Measurements from ENCODE around the gene CLP1.
"Not testable (repeated sequence)": the region's sequence is repeated elsewhere in the genome, so short reads cannot be mapped to it uniquely, and the experiment has no call there.

CLP1 gene

DNA sequence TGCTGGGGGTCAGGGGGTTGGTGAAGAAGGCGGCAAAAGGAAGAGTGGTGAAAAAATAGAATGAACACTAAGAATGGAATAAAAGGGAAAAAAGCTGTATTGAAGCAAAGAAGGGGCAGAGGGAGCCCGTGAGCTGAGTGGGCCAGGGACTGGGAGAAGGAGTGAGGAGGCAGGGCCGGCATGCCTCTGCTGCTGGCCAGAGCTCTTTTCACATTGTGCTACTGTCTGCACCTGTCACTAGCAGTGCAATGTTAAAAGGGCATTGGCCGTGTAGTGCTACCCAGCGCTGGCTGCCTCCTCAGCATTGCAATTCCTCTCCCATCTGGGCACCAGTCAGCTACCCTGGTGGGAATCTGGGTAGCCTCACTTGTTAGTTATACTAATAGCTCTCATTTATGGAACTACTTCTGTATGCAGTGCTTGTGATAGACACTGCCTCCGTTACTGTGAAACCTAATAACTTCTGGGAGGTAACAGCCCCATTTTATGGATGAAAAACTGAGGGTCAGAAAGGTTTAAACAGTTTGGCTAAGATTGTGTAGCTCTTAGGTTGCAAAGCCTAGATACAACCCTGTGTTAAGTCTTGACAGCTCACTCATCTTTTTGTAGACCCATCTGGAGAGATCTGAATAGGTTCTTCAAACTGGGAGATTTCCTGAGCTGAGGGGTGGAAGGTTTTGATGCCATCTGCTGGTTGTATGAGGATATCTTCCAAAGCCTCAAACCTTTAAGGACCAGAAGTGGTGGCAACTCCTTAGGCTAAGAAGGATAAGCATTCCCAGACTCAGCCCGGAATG is 16.4 kb upstream of the CLP1 start:
- no peak for DNase-seq

DNA sequence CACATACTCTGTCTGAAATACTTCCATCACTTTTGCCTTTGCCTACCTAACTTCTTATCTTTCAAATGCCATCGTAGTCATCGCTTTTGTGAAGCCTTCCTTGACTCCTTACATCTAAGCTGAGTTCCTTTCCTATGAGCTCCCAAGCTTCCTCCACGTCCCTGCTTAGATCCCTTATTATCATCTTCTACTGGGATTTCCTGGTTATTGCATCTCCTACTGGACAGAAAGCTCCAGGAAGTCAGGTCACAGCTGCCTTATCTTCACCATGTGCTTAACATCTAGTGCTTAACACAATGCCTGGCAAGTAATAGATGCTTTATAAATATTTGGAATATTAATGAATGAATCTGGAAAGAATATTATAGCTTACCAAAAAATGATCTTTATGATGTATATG is 13.8 kb upstream of the CLP1 start:
- DNase-seq = no peak

DNA sequence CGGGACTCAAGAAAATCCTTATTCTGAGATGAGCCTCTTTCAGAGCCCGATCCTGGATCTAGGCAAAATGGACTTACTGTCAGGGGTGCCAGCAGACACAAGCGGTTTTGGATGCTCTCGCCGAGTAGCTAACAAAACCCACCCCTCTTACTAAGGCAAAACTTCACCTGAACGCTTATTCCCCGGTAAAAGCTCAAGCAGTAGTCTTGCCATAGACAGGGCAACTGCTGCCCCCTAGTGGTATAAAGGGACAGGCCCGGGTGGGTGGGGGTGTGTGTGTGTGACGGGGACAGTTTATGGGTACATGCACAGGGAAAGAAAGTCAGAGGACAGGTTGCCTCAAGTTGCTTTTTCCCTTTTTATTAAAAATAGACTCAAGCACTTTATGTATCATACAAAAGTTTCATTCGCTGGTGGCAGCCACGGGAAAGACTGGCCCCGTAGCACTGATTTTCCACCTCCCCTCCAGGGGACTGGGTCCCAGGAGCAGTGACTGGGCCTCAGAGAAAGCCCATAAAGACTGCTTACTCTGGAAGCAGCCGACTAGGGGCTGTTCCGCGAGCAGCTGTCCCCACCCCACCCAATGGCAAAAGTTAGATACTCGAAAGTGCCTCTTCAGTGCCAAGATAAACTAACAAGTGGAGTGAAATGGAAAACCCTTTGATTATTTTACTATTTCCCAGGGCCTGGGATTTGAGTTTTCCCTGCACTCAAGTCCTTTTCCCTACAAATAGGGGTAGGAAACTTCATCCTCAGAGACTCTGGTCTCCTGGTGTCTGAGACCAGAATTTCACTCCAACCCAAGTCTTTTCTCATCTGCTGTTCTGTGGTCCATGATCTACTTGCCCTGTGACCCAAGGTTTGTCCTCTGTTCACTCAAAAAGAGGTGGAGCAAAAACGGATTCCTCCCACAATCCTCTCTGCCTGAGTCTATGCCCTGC is 12.5 kb upstream of the CLP1 start:
- DNase-seq = peak; percentile 64

DNA sequence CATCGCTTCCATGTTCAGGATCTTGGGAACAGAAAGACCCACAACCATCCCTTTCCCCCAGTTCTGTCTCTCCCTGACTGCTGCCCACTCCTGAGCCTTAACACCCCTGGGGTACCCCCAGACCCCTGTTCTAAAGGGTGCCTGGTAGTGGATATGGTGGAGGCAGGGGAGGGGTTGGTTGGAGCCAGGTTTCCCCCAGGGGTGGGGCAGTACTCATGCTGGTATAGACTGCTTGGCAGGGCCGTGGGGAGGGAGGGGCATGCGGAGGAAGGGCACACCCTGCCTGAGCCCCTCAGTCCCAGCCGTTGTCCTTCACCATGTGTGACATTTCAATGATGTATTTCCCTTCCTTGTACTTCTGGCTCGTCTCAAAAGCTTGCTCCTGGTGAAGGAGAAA is 11.9 kb upstream of the CLP1 start:
- no peak for DNase-seq

DNA sequence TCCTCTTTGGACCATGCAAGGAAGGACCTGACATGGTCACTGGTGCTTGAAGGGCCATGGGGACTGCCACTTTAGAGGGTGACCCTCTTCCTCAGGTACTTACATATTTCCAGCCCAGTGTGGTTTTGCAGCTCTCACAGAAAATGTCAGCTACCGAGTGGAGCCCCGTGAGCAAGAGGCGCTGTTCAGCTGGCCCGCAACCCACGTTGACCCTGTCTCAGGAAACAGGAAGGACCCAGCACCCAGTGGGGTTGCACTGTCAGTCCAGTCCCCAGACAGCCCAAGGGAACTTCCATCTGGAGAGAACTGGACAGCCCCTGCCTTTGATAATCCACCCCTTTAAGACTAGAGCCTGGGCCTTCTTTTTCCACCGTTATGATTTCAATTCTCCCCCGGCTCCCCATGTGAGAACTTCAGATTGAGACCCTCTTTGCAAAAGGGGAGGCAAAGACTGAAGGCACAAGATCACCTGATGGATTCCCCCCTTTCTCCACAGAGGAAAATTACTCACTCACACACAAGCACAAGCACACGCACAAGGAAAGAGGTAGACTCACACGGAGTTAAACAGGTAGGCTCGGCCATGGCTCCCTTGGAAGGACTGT is 11.3 kb upstream of the CLP1 start:
- no peak for DNase-seq

DNA sequence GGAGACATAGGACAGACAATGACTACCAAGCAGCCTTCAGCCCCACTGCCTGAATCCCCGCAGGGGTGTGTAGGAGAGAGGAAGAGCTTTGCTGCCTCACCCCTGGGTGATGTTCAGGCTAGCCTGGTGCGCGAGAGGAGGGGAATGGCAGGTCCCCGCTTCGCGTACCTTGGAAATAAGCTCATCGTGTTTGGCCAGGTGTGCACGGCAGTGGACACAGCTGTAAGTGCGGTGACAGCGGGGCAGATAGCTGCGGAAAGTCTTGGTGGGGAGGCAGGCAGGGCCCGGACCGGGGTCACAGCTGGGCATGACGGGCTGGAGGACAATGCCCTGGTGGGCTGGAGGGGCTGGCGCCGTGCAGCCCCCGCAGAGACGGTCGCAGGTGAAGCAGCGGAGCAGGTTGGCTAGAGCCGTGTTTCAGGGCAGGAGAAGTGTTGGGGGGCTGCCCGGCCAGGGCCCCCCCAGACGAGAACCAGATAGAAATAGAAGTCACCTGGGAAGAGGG is 10.7 kb upstream of the CLP1 start:
- no peak for DNase-seq

DNA sequence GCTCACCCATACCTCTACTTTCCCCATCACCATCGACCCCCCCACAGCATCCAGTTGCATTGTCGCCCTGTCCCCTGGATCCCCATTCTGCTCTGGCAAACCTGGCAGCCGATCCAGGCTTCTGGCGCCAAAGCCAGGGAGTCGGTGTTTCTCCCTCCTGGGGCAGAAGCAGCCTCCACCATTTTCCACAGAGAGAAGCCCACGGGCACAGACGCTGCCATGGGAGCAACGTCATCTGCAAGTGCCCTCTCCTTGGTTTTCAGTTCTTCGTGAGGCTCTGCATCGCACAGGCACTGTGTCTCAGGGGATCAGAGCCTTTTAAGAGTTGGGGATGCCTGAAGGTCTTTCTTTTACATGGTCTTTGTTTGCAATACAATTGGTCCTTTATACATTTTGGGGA is 10.2 kb upstream of the CLP1 start:
- no peak for DNase-seq

DNA sequence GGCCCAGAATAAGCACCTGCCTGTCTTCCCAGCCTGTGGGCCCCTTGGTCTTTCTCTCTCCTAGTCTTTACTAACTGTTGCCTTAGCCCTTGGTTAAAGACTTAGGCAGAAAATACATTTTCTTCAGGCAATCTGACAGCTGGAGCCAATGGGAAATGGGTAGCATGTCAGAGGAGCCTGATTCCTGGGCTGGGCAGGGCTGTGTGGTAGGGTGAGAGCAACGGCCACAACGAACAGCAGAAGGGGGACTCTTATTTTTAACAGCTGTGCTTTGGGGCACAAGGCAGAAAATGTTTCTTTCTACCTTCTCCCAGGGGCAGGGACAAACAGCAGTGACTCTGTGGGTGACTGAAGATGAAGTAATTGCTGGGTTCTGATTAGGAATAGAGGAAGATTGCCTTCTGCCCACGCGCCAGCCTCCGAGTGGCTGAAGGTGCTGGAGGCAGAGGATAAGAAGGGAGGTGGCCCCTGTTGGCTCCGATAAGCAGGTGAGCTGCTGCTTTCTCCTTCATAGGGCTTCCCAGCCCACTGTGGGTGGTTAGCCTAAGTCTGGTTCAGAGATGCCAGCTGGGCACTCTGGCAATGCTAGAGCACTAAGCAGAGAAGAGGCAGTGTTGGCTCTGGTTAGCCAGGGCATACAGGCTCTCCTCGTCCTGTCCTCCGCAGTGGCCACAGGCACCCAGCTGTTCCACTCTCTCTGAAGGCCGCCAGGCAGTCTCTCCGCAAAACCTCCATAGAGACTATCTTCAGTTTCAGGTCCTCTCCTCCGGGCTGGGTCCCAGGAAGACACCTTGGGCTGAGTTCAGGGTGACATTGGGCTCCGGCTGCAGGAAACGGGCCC is 9.4 kb upstream of the CLP1 start:
- no peak for DNase-seq

DNA sequence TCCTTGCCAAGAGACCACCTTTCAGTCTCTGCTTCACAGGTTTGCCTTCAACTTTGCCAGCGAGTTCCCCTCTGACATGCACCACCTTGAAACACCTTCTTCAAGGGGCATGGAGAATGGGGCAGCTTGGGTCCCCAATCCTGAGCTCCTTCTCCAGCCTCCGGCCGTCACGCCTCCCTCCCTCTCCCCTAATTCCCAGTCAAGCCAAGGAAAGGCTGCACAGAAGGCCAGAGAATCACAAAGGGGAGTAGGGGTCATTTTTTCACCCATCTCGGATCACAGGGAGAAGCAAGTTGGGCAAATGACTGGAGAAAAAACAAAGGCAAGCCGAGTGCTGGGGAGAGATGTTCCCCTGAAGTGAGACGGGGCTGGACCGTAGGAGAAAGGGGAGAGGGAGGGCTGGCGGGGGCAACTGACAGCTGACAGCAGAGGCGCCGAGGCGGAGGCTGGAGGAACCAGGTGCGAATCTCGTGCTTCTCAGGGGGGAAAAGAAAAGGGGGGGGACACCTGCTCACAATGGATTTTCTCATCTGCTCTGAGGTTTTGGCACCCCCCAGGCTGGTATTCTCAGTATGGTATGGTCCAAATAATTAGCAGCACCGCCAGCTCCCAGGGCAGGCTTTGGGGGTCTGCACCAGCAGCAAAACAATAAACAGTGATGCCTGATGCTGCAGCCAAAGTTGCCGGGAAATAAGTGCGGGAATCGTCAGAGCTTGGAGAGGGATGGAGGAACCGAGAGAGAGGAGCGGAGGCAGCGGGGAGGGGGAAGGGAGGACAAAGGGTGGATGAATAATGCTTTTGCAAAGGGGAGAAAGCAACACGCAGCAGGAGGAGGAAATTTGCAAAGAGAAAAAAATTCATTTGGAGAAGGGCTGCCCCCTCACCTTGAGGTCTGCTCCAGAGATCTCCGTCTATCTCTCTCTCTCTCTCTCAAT is 8.5 kb upstream of the CLP1 start:
- DNase-seq = no peak

DNA sequence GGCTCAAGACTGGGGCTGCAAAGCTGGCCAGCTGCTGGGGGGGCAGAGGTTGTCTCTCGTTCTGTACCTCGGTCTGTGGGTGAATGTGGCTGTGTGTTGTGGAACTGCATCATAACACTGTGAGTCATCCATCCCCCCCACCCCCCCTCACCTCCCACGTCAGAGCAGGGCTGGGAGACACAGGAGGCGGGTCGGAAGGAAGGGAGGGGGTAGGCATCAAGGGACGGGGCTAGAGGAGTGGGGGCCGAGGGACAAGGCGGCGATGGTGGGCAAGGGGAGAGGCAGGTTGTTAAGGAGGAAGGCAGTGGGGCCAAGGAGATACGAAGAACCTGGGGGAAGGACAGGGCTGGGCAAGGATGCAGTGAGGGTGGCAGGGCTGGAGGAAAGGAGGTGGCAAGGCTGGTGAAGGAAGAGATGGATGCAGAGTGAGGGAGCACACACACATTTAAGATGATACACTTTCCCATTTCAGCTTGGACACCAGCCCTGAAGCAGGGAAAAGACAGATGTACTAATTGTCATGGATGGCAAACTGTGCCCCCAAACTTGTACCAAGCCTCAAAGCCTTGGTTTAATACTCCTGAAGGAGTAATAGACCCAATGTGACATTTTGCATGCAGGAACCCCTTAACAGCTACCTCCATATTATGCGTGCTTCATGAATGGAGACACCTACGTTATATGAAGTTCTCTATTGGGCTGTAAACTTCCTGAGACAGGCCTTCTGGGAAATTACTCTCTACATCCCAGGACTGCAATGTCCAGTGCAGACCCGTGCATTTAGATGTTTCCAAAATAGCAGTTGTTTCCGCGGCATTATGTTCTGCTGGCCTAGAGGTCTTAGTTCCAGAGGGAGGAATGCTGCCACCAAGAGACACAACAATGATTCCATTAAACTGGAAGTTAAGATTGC is 7.5 kb upstream of the CLP1 start, which contains the start of gene YPEL4:
Gene YPEL4 (minus strand): TSS at position 87 of the 913 bp plus-strand sequence. CDS start 2,805 bp downstream, outside the sequence.
- DNase-seq = peak; percentile 72

DNA sequence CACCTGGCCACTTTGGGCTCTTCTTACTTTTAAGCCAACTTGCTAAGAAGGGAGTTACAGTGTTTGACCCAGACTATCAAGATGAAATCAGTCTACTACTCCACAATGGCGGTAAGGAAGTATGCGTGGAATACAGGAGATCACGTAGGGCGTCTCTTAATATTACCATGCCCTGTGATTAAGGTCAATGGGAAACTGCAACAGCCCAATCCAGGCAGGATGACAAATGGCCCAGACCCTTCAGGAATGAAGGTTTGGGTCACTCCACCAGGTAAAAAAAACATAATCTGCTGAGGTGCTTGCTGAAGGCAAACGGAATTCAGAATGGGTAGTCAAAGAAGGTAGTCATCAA is 6.8 kb upstream of the CLP1 start:
- no peak for DNase-seq

DNA sequence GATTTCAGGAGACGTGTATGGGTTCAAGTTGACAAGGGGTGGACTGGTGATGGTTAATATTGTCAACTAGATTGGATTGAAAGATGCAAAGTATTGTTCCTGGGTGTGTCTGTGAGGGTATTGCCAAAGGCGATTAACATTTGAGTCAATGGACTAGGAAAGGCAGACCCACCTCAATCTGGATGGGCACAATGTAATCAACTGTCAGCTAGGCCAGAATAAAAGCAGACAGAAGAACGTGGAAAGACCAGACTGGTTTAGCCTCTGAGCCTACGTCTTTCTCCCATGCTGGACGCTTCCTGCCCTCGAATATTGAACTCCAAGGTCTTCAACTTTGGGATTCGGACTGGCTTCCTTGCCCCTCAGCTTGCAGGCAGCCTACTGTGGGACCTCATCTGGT is 6.2 kb upstream of the CLP1 start:
- no peak for DNase-seq

DNA sequence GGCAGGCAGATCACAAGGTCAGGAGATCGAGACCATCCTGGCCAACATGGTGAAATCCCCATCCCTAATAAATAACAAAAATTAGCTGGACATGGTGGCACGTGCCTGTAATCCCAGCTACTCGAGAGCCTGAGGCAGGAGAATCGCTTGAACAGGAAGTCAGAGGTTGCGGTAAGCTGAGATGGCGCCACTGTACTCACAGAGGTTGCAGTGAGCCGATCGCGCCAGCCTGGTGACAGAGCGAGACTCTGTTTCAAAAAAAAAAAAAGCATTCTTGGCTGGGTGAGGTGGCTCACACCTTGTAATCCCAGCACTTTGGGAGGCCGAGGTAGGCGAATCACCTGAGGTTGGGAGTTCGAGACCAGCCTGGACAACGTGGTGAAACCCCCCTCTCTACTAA is 5.3 kb upstream of the CLP1 start:
- not testable (repeated sequence) for DNase-seq

DNA sequence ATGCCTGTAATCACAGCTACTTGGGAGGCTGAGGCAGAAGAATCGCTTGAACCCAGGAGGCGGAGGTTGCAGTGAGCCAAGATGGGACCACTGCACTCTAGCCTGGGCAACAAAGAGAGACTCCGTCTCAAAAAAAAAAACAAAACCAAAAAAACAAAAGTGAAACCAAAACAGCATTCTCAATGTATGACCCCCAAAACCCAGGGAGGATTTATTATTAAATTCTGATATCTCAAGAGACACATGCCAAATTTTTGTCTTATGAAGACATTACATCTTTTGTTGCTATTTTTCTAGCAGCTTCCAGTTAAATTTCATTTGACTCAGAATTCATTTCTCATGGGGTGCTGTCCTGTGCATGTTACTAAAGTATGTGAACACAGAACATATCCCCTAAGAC is 4.9 kb upstream of the CLP1 start:
- DNase-seq = no peak

DNA sequence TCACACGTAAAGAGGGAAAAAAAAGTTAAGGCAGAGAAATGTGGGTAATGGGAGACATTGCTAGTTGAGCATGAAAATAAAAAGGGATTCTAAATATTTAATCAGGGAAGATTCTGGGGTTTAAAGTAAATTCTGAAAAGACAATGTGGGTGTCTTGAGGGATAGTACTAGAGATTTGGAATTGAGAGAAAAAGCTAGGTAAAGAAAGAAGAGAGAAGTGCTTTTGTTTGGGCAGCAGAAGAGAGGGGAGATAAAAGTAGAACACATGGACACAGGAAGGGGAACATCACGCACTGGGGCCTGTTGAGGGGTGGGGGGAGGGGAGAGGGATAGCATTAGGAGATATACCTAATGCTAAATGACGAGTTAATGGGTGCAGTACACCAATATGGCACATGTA is 4.4 kb upstream of the CLP1 start:
- DNase-seq = no peak

DNA sequence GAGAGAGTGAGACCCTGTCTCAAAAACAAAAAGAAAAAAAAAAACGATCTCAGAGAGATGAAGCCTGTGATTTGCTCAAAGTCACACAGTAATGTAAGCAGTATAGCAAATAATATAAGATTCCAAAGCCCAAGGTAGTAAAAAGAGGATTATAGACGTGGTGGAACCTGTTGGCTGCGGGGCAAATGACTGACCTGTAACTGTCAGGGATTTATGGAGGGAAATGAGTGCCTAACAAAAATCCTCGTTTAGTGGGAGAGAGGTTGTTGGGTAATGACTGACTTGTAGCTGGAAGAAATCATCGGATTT is 723 bp upstream of the CLP1 start:
- DNase-seq = no peak

DNA sequence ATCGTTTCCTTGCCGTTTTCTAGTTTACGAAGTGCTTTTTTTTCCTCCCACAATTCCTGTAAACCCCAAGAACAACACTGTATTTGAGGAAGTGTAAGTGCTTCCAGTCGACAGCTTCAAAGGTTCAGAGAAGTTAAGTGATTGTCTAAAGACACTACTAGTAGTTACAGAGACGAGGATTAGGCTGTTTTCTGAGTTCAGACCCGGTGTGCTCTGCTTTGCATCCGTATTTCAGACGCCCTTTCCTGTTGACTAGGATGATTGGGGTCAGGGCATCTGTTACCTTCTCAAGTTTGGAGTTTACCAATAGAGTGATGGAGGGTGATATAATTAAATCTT is 430 bp downstream of the CLP1 start:
- DNase-seq = no peak

DNA sequence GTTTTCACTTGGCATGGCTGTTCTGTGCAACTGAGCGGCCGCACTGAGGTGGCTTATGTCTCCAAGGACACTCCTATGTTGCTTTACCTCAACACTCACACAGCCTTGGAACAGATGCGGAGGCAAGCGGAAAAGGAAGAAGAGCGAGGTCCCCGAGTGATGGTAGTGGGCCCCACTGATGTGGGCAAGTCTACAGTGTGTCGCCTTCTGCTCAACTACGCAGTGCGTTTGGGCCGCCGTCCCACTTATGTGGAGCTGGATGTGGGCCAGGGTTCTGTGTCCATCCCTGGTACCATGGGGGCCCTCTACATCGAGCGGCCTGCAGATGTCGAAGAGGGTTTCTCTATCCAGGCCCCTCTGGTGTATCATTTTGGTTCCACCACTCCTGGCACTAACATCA is 2.1 kb downstream of the CLP1 start:
- DNase-seq = no peak

DNA sequence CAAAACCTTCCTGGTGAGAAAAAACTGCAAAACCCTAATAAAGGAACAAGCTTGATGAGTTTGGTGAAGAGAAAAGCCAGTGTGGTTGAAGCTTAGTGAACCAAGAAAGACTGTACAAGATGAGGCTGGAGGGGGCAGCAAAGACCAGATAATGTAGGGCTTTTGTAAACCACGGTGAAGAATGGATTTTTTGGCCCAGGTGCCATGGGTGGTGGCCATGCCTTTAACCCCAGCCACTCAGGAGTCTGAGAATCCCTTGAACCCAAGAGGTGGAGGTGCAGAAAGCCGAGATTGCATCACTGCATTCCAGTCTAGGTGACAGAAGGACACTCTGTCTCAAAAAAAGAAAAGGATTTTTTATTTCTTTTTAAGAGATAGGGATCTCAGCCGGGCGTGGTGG is 5.3 kb downstream of the CLP1 start:
- no peak for DNase-seq

DNA sequence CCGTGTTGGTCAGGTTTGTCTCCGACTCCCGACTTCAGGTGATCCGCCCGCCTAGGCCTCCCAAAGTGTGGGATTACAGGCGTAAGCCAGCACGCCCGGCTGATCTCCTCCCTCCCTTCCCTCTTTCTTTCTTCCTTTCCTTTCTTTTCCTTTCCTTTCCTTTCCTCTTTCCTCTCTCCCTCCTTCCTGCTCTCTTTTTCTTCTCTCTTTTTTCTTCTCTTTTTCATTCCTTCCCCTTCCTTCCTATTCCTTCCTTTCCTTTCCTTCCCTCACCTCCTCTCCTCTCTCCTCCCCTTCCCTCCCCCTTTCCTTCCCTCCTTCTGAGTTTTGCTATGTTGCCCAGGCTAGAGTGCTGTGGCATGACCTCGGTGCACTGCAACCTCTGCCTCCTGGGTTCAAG is 6.4 kb downstream of the CLP1 start:
- DNase-seq = no peak

Measured in NK-92 treated with Interleukin-12 subunit alpha and Interleukin-12 subunit beta, amount 100 ng/mL, for 24 hours (cell line).